OCI-LY1 (cell line): Measurements from ENCODE around the gene PIK3R5.

Experiments
- H2AFZ ChIP-seq: fragments of 200-600 bp; sonication (generic), shearing (Covaris generic); 2 replicates; pipeline ENCODE4 v1.6.0; 2014; ENCODE audit warnings: antibody characterized with exemption, mild to moderate bottlenecking, low read length
- H3F3A ChIP-seq: fragments of 200-600 bp; sonication (generic), shearing (Covaris generic); 2 replicates; pipeline ENCODE4 v1.6.0; 2014; ENCODE audit warnings: mild to moderate bottlenecking, antibody characterized with exemption, low read length, moderate library complexity; ENCODE audit not compliant: insufficient read depth
- H3K27ac ChIP-seq: fragments of 200-600 bp; sonication (generic); 2 replicates; pipeline ENCODE4 v1.5.1; 2014; ENCODE audit warnings: low read length, mixed run types, mild to moderate bottlenecking, low read depth; ENCODE audit not compliant: poor library complexity, severe bottlenecking
- H3K27me3 ChIP-seq: fragments of 200-600 bp; sonication (generic); 2 replicates; pipeline ENCODE4 v1.6.0; 2014; ENCODE audit warnings: antibody characterized with exemption, mild to moderate bottlenecking, low read length, moderate library complexity; ENCODE audit not compliant: insufficient read depth
- H3K36me3 ChIP-seq: fragments of 200-600 bp; sonication (generic); 2 replicates; pipeline ENCODE4 v1.6.1; 2014; ENCODE audit warnings: mild to moderate bottlenecking, antibody characterized with exemption, low read length, moderate library complexity, mixed read lengths; ENCODE audit not compliant: insufficient read depth
- H3K4me1 ChIP-seq: fragments of 200-600 bp; sonication (generic); 2 replicates; pipeline ENCODE4 v1.5.1; 2014; ENCODE audit warnings: mild to moderate bottlenecking, low read length, moderate library complexity; ENCODE audit not compliant: insufficient read depth, severe bottlenecking
- H3K4me2 ChIP-seq: fragments of 200-600 bp; sonication (generic), shearing (Covaris generic); 2 replicates; pipeline ENCODE4 v1.6.1; 2014; ENCODE audit warnings: low read length
- H3K4me3 ChIP-seq: fragments of 200-600 bp; sonication (generic); 2 replicates; pipeline ENCODE4 v1.5.1; 2014; ENCODE audit warnings: low read length, low read depth, mild to moderate bottlenecking, mixed read lengths; ENCODE audit not compliant: poor library complexity, severe bottlenecking
- H3K79me2 ChIP-seq: fragments of 200-600 bp; shearing (Covaris generic); 2 replicates; pipeline ENCODE4 v1.6.1; 2016; ENCODE audit warnings: mixed run types, low read length, mixed read lengths; ENCODE audit not compliant: insufficient read depth
- H3K9ac ChIP-seq: fragments of 200-600 bp; sonication (generic), shearing (Covaris generic); 2 replicates; pipeline ENCODE4 v1.6.1; 2014; ENCODE audit warnings: mild to moderate bottlenecking, low read length, mixed read lengths
- H3K9me2 ChIP-seq: fragments of 200-600 bp; sonication (generic), shearing (Covaris generic); 2 replicates; pipeline ENCODE4 v1.6.1; 2014; ENCODE audit warnings: low read depth, mild to moderate bottlenecking, low read length, mixed read lengths
- H3K9me3 ChIP-seq: fragments of 200-600 bp; shearing (Covaris generic); 2 replicates; pipeline ENCODE4 v1.6.1; 2014; ENCODE audit warnings: low read length, mixed read lengths
- H4K20me1 ChIP-seq: fragments of 200-600 bp; sonication (generic), shearing (Covaris generic); 2 replicates; pipeline ENCODE4 v1.6.0; 2016; ENCODE audit warnings: mild to moderate bottlenecking, low read length; ENCODE audit not compliant: insufficient read depth
- CTCF ChIP-seq: fragments of 200-600 bp; sonication (generic), shearing (Covaris generic); IDR thresholded peaks from 2 replicates; pipeline ENCODE4 v1.5.1; 2017; ENCODE audit warnings: mild to moderate bottlenecking, antibody characterized with exemption, low read length, moderate library complexity, mixed read lengths
- EZH2 ChIP-seq: fragments of 200-600 bp; sonication (generic), shearing (Covaris generic); IDR thresholded peaks from 2 replicates; pipeline ENCODE4 v1.8.0; 2017; ENCODE audit warnings: borderline replicate concordance, mixed run types, mild to moderate bottlenecking, antibody characterized with exemption, low read length, moderate library complexity, mixed read lengths

Gene PIK3R5

GRCh38 chr17:8913879-8914278 is 51.6 kb downstream of the PIK3R5 start:
- Histone ChIP-seq H3K9me2 (no peaks in the 10 kb centered on the region), H3K79me2 (no peaks in the 10 kb centered on the region), H3F3A (no peaks in the 10 kb centered on the region), H3K27me3 (no peaks in the 10 kb centered on the region; the same call in 1 of the 2 replicates), H3K4me3 (no peak overlapping the region), H3K4me1 (no peaks in the 10 kb centered on the region), H3K4me2 (no peak overlapping the region), H4K20me1 (no peaks in the 10 kb centered on the region), H3K9ac (no peak overlapping the region), H2AFZ (no peak overlapping the region), H3K27ac (no peak overlapping the region), H3K9me3 (no peaks in the 10 kb centered on the region), H3K36me3 (no peaks in the 10 kb centered on the region)
- TF ChIP-seq CTCF: no peak
- TF ChIP-seq EZH2: no peak

GRCh38 chr17:8913091-8913490 is 52.4 kb downstream of the PIK3R5 start:
- Histone ChIP-seq H2AFZ (no peak overlapping the region), H3K27me3 (no peaks in the 10 kb centered on the region; the same call in 1 of the 2 replicates), H3K36me3 (no peaks in the 10 kb centered on the region), H3K4me2 (no peak overlapping the region), H3K9me3 (no peaks in the 10 kb centered on the region), H3K9me2 (no peaks in the 10 kb centered on the region), H3K9ac (no peak overlapping the region), H3K27ac (no peak overlapping the region), H3K4me3 (no peak overlapping the region), H3F3A (no peaks in the 10 kb centered on the region), H3K79me2 (no peaks in the 10 kb centered on the region), H3K4me1 (no peaks in the 10 kb centered on the region), H4K20me1 (no peaks in the 10 kb centered on the region)
- TF ChIP-seq EZH2: no peak
- TF ChIP-seq CTCF: no peak

DNA sequence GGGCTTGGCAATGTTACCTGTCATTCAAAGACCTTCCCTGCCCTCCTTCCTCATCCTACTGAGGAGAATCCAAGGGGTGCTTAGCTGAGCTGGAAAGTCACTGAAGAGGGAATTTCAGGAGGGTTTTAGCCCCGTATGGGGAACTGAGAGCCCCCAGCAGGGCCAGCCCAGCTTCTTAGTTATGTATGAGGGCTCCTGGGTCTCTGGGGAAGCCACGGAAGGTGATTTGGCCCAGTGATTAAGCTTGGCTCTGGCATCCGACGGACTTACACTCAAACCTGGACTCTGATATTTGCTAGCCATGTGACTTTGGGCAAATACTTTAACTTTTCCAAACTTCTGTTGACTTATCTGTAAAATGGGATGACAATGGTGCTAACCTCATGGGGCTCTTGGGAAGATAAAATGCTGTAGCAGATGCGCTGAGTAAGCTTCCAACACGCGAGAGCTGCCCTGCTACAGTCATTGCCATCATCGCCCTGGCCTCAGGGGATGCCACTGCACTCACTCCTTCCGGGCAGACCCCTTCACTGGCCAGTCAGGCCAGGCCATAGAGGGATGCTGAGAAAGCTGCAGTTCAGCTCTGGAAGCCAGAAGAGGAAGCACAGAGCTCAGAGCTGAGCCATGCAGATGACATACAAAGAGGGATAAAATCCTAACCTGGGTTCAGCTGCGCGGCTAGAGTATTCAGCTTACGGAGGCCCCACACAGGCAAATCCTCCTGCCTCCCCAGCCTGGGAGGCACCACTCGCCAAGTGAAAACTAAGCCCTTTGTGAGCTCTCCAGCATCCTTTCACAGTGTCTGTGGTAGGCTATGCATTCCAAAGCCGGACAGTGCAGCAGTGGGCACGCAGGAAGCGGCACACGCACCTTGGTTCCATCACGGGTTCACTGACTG is 53.2 kb downstream of the PIK3R5 start:
- Histone ChIP-seq H3K36me3 (no peaks in the 10 kb centered on the region), H3K27me3 (no peaks in the 10 kb centered on the region; the same call in 1 of the 2 replicates), H3F3A (no peaks in the 10 kb centered on the region), H3K4me2 (no peak overlapping the region), H3K79me2 (no peaks in the 10 kb centered on the region), H2AFZ (no peak overlapping the region), H3K4me1 (no peaks in the 10 kb centered on the region), H3K9me2 (no peaks in the 10 kb centered on the region), H3K4me3 (no peak overlapping the region), H3K9me3 (no peaks in the 10 kb centered on the region), H3K9ac (no peak overlapping the region), H3K27ac (no peak overlapping the region), H4K20me1 (no peaks in the 10 kb centered on the region)
- TF ChIP-seq CTCF (no peak), EZH2 (no peak)
